Activated CD8-positive, alpha-beta T cell treated with anti-CD3 and anti-CD28 coated beads for 36 hours (primary cell): ENCODE measurements around the gene VPS54. TPM values are rescaled to one million over a fixed set of nuclear protein-coding genes. Genes with fewer than 3 reads are reported as not detected.

Source experiments
- ATAC-seq: fragments of 200-7000 bp; cut with Tn5 transposase; one replicate; pipeline ENCODE4 v1.10.0; 2021; ENCODE audit warnings: mild to moderate bottlenecking, moderate library complexity
- CTCF ChIA-PET: fragments of 350-600 bp; sonication (Branson Sonifier 250); formaldehyde crosslinking; loops from one replicate; lab custom pipeline; 2021; ENCODE audit warnings: antibody characterized with exemption; lab: Charles Lee
- POLR2A ChIA-PET: fragments of 350-600 bp; sonication (Branson Sonifier 250); formaldehyde crosslinking; loops from one replicate; lab custom pipeline; 2021; ENCODE audit warnings: antibody characterized with exemption; lab: Charles Lee
- DNase-seq: peaks from one replicate; pipeline ENCODE4 v3.0.0-alpha.2; 2020
- H3K27ac Mint-ChIP-seq: one replicate; pipeline ENCODE4 v1.8.0; 2021; ENCODE audit warnings: mild to moderate bottlenecking, mixed read lengths
- H3K27me3 Mint-ChIP-seq: one replicate; pipeline ENCODE4 v1.8.0; 2021; ENCODE audit warnings: mixed read lengths
- H3K36me3 Mint-ChIP-seq: one replicate; pipeline ENCODE4 v1.8.0; 2021; ENCODE audit warnings: low read depth, mixed read lengths
- H3K4me1 Mint-ChIP-seq: one replicate; pipeline ENCODE4 v1.8.0; 2021; ENCODE audit warnings: low read depth, mixed read lengths
- H3K4me3 Mint-ChIP-seq: one replicate; pipeline ENCODE4 v1.8.0; 2021; ENCODE audit warnings: mild to moderate bottlenecking, moderate library complexity, mixed read lengths
- H3K9me3 Mint-ChIP-seq: one replicate; pipeline ENCODE4 v1.8.0; 2021; ENCODE audit warnings: mixed read lengths
- intact Hi-C: fragments of 100-400 bp; cut with micrococcal nuclease; formaldehyde crosslinking; loops from one replicate; pipeline ENCODE4 v1.10.0; 2022
- total RNA-seq, 2 experiments: library from RNA; stranded (reverse); gene quantifications; one replicate each; pipeline ENCODE4 v1.2.3, GENCODE V29; 2021
- TF ChIP-seq, protein P1 (sequence below): fragments of 200-600 bp; IDR thresholded peaks from one replicate; pipeline ENCODE4 v1.8.0; 2022; ENCODE audit warnings: antibody characterized with exemption, mild to moderate bottlenecking

Gene VPS54
- total RNA-seq, 2 experiments from 2014 or later, result 8.9 to 9.4 TPM

DNA sequence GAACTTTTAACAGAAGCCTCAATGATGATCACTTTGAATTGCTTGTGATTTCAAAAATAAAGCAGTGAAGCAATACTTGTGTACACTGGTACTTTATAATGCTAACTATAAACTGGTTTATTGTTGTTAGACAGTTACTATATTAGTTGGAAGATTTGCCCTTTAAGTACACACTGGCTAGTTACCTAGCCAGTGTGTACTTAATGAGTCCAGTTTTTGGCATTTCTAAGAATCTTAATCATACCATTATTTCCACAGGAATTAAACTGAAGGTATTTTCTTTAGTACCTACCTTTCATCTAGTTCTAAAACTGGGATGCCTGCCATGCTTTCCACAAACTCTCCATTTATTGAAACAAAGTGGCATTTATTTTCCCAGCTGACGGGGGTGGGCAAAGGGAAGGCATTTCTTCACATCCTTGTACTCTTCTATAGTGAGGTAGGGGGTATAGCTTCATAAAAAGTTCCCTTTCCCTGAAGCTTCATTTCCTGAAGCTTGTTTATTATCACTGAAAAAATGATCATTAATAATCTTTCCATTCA is 127.7 kb downstream of the VPS54 start:
- ATAC-seq, result no peak
- ChIA-PET POLR2A (no interaction called here), CTCF (interaction anchor here (1.0 to 2.1 kb wide), 4 partner anchors 9 to 199 kb away, joined by 3 to 8 read pairs (median 4); no protein-coding TSS in a partner anchor)
- Mint-ChIP-seq H3K9me3 (no peaks in the 10 kb centered on the region), H3K36me3 (peaks cover 32% of the 10 kb centered on the region), H3K27me3 (no peaks in the 10 kb centered on the region), H3K27ac (no peak overlapping the region), H3K4me3 (no peak overlapping the region), H3K4me1 (peaks cover 13% of the 10 kb centered on the region)
- TF ChIP-seq, protein P1, sequence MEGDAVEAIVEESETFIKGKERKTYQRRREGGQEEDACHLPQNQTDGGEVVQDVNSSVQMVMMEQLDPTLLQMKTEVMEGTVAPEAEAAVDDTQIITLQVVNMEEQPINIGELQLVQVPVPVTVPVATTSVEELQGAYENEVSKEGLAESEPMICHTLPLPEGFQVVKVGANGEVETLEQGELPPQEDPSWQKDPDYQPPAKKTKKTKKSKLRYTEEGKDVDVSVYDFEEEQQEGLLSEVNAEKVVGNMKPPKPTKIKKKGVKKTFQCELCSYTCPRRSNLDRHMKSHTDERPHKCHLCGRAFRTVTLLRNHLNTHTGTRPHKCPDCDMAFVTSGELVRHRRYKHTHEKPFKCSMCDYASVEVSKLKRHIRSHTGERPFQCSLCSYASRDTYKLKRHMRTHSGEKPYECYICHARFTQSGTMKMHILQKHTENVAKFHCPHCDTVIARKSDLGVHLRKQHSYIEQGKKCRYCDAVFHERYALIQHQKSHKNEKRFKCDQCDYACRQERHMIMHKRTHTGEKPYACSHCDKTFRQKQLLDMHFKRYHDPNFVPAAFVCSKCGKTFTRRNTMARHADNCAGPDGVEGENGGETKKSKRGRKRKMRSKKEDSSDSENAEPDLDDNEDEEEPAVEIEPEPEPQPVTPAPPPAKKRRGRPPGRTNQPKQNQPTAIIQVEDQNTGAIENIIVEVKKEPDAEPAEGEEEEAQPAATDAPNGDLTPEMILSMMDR, result no peak
- no peak for DNase-seq
- intact Hi-C loops, result no loop called here

- no peak for ATAC-seq
- POLR2A ChIA-PET, result no interaction called here
Measured at GRCh38 chr2:63890678-63891077, 128.6 kb downstream of the VPS54 start.

GRCh38 chr2:63888490-63889402 is 130.5 kb downstream of the VPS54 start:
- ChIA-PET POLR2A (no interaction called here), CTCF (interaction anchor here (0.7 to 1.5 kb wide), 4 partner anchors 8 to 25 kb away, joined by 3 to 4 read pairs (median 3); no protein-coding TSS in a partner anchor)
- peaks cover 36% of the 10 kb centered on the region for H3K36me3 Mint-ChIP-seq
- peak overlapping the region; percentile 65 for H3K27ac Mint-ChIP-seq
- H3K4me3 Mint-ChIP-seq, result no peak overlapping the region
- no peaks in the 10 kb centered on the region for H3K27me3 Mint-ChIP-seq
- peaks cover 13% of the 10 kb centered on the region for H3K4me1 Mint-ChIP-seq
- intact Hi-C loops, result loop anchor here (5.0 kb wide), 1 partner anchor 191 kb away; no protein-coding TSS in a partner anchor
- no peaks in the 10 kb centered on the region for H3K9me3 Mint-ChIP-seq
- TF ChIP-seq, protein P1, result peak; percentile 80
- peak; percentile 95 for ATAC-seq
- peak; percentile 72 for DNase-seq

More at GRCh38 chr2:63890678-63891077, 128.6 kb downstream of the VPS54 start:
- Mint-ChIP-seq H3K27ac (peak overlapping the region; percentile 52), H3K36me3 (peaks cover 32% of the 10 kb centered on the region), H3K9me3 (no peaks in the 10 kb centered on the region), H3K4me3 (no peak overlapping the region), H3K4me1 (peaks cover 13% of the 10 kb centered on the region), H3K27me3 (no peaks in the 10 kb centered on the region)
- CTCF ChIA-PET, result interaction anchor here (0.7 to 1.6 kb wide), 5 partner anchors 9 to 438 kb away, joined by 3 to 7 read pairs (median 3); no protein-coding TSS in a partner anchor
- intact Hi-C loops, result no loop called here
- DNase-seq, result no peak
- TF ChIP-seq, protein P1, result no peak

GRCh38 chr2:63888053-63888452 is 131.2 kb downstream of the VPS54 start:
- Mint-ChIP-seq H3K27me3 (no peaks in the 10 kb centered on the region), H3K36me3 (peaks cover 39% of the 10 kb centered on the region), H3K27ac (no peak overlapping the region), H3K9me3 (no peaks in the 10 kb centered on the region), H3K4me3 (no peak overlapping the region), H3K4me1 (peaks cover 14% of the 10 kb centered on the region)
- no peak for ATAC-seq
- ChIA-PET CTCF (interaction anchor here (0.7 to 1.1 kb wide), 2 partner anchors 9 to 24 kb away, joined by 3 read pairs; no protein-coding TSS in a partner anchor), POLR2A (no interaction called here)
- DNase-seq, result no peak
- TF ChIP-seq, protein P1, result no peak
- intact Hi-C loops, result loop anchor here (5.0 kb wide), 1 partner anchor 191 kb away; no protein-coding TSS in a partner anchor
